GM12878 (cell line): ENCODE results near the gene NUDT14. TPM values are rescaled to one million over a fixed set of nuclear protein-coding genes. Genes with fewer than 3 reads are reported as not detected.

Experiments
- ATAC-seq: fragments of 200-7000 bp; cut with Tn5 transposase; 3 replicates; pipeline ENCODE4 v1.9.1; 2020; ENCODE audit warnings: mild to moderate bottlenecking, moderate library complexity
- BruUV-seq: library from RNA; stranded (reverse); fragments of 400-500 nt; replicated peaks from 2 replicates; lab custom pipeline; 2021; lab: Mats Ljungman, UMichigan
- CTCF ChIA-PET: fragments of 300-600 bp; sonication (Branson Sonifier 250); formaldehyde crosslinking; extraction: SDS; loops from one replicate; lab custom pipeline; 2021; ENCODE audit warnings: inconsistent platforms; lab: Yijun Ruan, JAX
- POLR2A ChIA-PET: fragments of 350-600 bp; formaldehyde crosslinking; extraction: SDS; loops from one replicate; lab custom pipeline; 2021; ENCODE audit warnings: inconsistent platforms; lab: Charles Lee
- RAD21 ChIA-PET: fragments of 300-600 bp; sonication (Branson Sonifier 250); formaldehyde crosslinking; loops from one replicate; lab custom pipeline; 2023; ENCODE audit warnings: antibody characterized with exemption; ENCODE audit not compliant: unreplicated experiment; lab: Charles Lee
- SMC1A ChIA-PET: fragments of 300-600 bp; sonication (Branson Sonifier 250); formaldehyde crosslinking; loops from one replicate; lab custom pipeline; 2023; ENCODE audit not compliant: unreplicated experiment, uncharacterized antibody; lab: Charles Lee
- DNase-seq: peaks from one replicate; pipeline ENCODE4 v3.0.0-alpha.2; 2011; ENCODE audit warnings: low read depth, low spot score
- FAIRE-seq: peaks from 3 replicates; lab custom pipeline; 2011; peaks lifted over from hg19 to GRCh38; lab: Jason Lieb, UNC
- H2AFZ ChIP-seq: 2 replicates; pipeline ENCODE4 v1.6.0; 2011; ENCODE audit warnings: low read depth, low read length, control low read depth; ENCODE audit not compliant: control insufficient read depth
- H3K27ac ChIP-seq: 2 replicates; pipeline ENCODE4 v1.5.1; 2011; ENCODE audit warnings: control low read depth; ENCODE audit not compliant: control insufficient read depth, insufficient read depth
- H3K27me3 ChIP-seq, 2 experiments: replicated peaks in 1 of 2; 2 replicates each; pipeline versions ENCODE4 v1.6.0 to v1.6.1; 2011; ENCODE audit warnings: low read length in 1 of 2; ENCODE audit not compliant: control insufficient read depth in 2 of 2, insufficient read depth in 2 of 2
- H3K36me3 ChIP-seq, 2 experiments: 2 replicates each; pipeline ENCODE4 v1.5.1; 2011; ENCODE audit warnings: low read length in 1 of 2; ENCODE audit not compliant: control insufficient read depth in 2 of 2, insufficient read depth in 2 of 2
- H3K4me1 ChIP-seq: 2 replicates; pipeline ENCODE4 v1.6.1; 2011; ENCODE audit warnings: mild to moderate bottlenecking, low read length, moderate library complexity, mixed read lengths; ENCODE audit not compliant: control insufficient read depth, insufficient read depth
- H3K4me2 ChIP-seq: 2 replicates; pipeline ENCODE4 v1.6.0; 2011; ENCODE audit warnings: control low read depth; ENCODE audit not compliant: control insufficient read depth, insufficient read depth
- H3K4me3 ChIP-seq: fragments of 200-600 bp; sonication (generic); 2 replicates; pipeline ENCODE4 v1.5.1; 2016
- H3K79me2 ChIP-seq: 2 replicates; pipeline ENCODE4 v1.6.0; 2011; ENCODE audit warnings: low read length; ENCODE audit not compliant: control insufficient read depth, insufficient read depth
- H3K9ac ChIP-seq: 2 replicates; pipeline ENCODE4 v1.8.0; 2011; ENCODE audit warnings: low read length, control low read depth, mixed read lengths; ENCODE audit not compliant: control insufficient read depth, insufficient read depth
- H3K9me3 ChIP-seq: replicated peaks from 3 replicates; pipeline ENCODE4 v1.5.1; 2011; ENCODE audit warnings: mild to moderate bottlenecking, low read length; ENCODE audit not compliant: control insufficient read depth, insufficient read depth
- H4K20me1 ChIP-seq: 2 replicates; pipeline ENCODE4 v1.6.0; 2011; ENCODE audit not compliant: control insufficient read depth, insufficient read depth
- ATF7 ChIP-seq: fragments of 450-650 bp; IDR thresholded peaks from 2 replicates; pipeline ENCODE4 v1.6.1; 2016; ENCODE audit warnings: low read depth, mild to moderate bottlenecking
- CREB1 ChIP-seq: IDR thresholded peaks from 2 replicates; pipeline ENCODE4 v1.6.1; 2012; ENCODE audit warnings: low read depth, mild to moderate bottlenecking, inconsistent platforms
- HDAC2 ChIP-seq: fragments of 200-600 bp; sonication (generic); IDR thresholded peaks from 2 replicates; pipeline ENCODE4 v1.6.1; 2017
- IRF4 ChIP-seq: IDR thresholded peaks from 2 replicates; pipeline ENCODE4 v1.6.1; 2011; ENCODE audit warnings: low read depth, low read length
- MEF2B ChIP-seq: fragments of 450-650 bp; IDR thresholded peaks from 2 replicates; pipeline ENCODE4 v1.6.1; 2018; ENCODE audit warnings: mild to moderate bottlenecking, moderate library complexity; ENCODE audit not compliant: partially characterized antibody, poor library complexity, severe bottlenecking
- NBN ChIP-seq: fragments of 450-650 bp; IDR thresholded peaks from 2 replicates; pipeline ENCODE4 v1.6.1; 2016
- PAX8 ChIP-seq: fragments of 450-650 bp; IDR thresholded peaks from 2 replicates; pipeline ENCODE4 v1.6.1; 2017; ENCODE audit warnings: mild to moderate bottlenecking, moderate library complexity
- POU2F2 ChIP-seq: IDR thresholded peaks from 3 replicates; pipeline ENCODE4 v1.6.1; 2011; ENCODE audit warnings: low read depth, mild to moderate bottlenecking, low read length, borderline replicate concordance
- SMAD1 ChIP-seq: fragments of 450-650 bp; IDR thresholded peaks from 2 replicates; pipeline ENCODE4 v1.6.1; 2018; ENCODE audit warnings: mild to moderate bottlenecking, low read depth; ENCODE audit not compliant: partially characterized antibody
- TBL1XR1 ChIP-seq: IDR thresholded peaks from 2 replicates; pipeline ENCODE4 v1.6.1; 2012; ENCODE audit warnings: low read depth, low read length, improper control_type of control experiment
- ZZZ3 ChIP-seq: IDR thresholded peaks from 2 replicates; pipeline ENCODE4 v1.6.1; 2011; ENCODE audit warnings: low read depth; ENCODE audit not compliant: control insufficient read depth, insufficient read length
- WGBS: methylation state at CpG from one replicate; pipeline ENCODE4 v1.1.6; 2016; ENCODE audit warnings: low lambda C conversion rate; ENCODE audit not compliant: insufficient replicate concordance, insufficient coverage; ENCODE audit errors: missing lambda C conversion rate; 5-methylcytosine and 5-hydroxymethylcytosine counted together
- in situ Hi-C: fragments of 300-500 bp; cut with MboI; formaldehyde crosslinking; loops from 9 replicates; pipeline ENCODE4 v1.14.3; 2018; ENCODE audit warnings: mixed read lengths
- intact Hi-C: fragments of 100-400 bp; cut with micrococcal nuclease; formaldehyde crosslinking; loops from one replicate; pipeline ENCODE4 v1.14.2; 2022; ENCODE audit not compliant: unreplicated experiment
- polyA plus RNA-seq, 11 experiments: library from polyadenylated mRNA; depleted of rRNA in 4 of 11; unstranded in 6 of 11; stranded (reverse) in 5 of 11; fragments of >200 nt; fragmentation: Nextera tagmentation in 4 of 11; fragmentation: Illumina TruSeq in 1 of 11; extraction: Ambion mirVana in 4 of 11; extraction: Trizol in 1 of 11; gene quantifications; 1 replicate in 1 of 11; 2 replicates in 10 of 11; pipeline versions ENCODE4 v1.2.1 to v1.2.3, GENCODE V29; 2011 to 2016; ENCODE audit warnings: inconsistent platforms in 2 of 11, missing spikeins in 2 of 11, low read depth in 1 of 11
- total RNA-seq, 4 experiments: library from RNA; depleted of rRNA in 3 of 4; stranded (reverse); fragments of >200 nt in 3 of 4; fragmentation: Illumina TruSeq in 1 of 4; extraction: Trizol in 1 of 4; gene quantifications; 2 replicates each; pipeline versions ENCODE4 v1.2.1 to v1.2.3, GENCODE V29; 2013 to 2021

NUDT14 gene
- total and polyA plus RNA-seq, 10 of the 15 experiments (the other 5 are each of a cell fraction or from before 2014, with no cell fraction given): 0.62 to 6.8 (median 4.3) TPM; not detected in 1

- H3K4me2 ChIP-seq: no peak overlapping the region
- H3K36me3 ChIP-seq: no peaks in the 10 kb centered on the region
- DNase-seq: no peak
- TF ChIP-seq TBL1XR1: no peak
- TF ChIP-seq MEF2B: no peak
- no peak for TF ChIP-seq HDAC2
- TF ChIP-seq ATF7: no peak
- TF ChIP-seq IRF4: no peak
- TF ChIP-seq SMAD1: no peak
- TF ChIP-seq CREB1: no peak
- no peak for TF ChIP-seq ZZZ3
- no peak for TF ChIP-seq POU2F2
- TF ChIP-seq NBN: no peak
- no peak for TF ChIP-seq PAX8
- TF ChIP-seq, all 136 proteins: peak for 0
- SMC1A ChIA-PET: no interaction called here
- H3K27me3 ChIP-seq: no peaks in the 10 kb centered on the region
- H4K20me1 ChIP-seq: no peaks in the 10 kb centered on the region
- no peak overlapping the region for H3K27ac ChIP-seq
- H3K9ac ChIP-seq: no peak overlapping the region
- intact Hi-C loops: no loop called here
- RAD21 ChIA-PET: no interaction called here
- no peaks in the 10 kb centered on the region for H3K4me1 ChIP-seq
- H3K9me3 ChIP-seq: no peaks in the 10 kb centered on the region
- no peak for ATAC-seq
- WGBS: 11% methylated on average over 14 of the region's 14 CpGs
- POLR2A ChIA-PET: no interaction called here
- in situ Hi-C loops: no loop called here
- H3K79me2 ChIP-seq: no peaks in the 10 kb centered on the region
- no TSS peak for BruUV-seq
- no peak for FAIRE-seq
- H3K4me3 ChIP-seq: no peak overlapping the region
- no peak overlapping the region for H2AFZ ChIP-seq
- CTCF ChIA-PET: no interaction called here
Measured at GRCh38 chr14:105152794-105153241, 28.3 kb downstream of the NUDT14 start.
